ENCODE measurements around the gene ST3GAL3. TPM values are rescaled to one million over a fixed set of nuclear protein-coding genes. Genes with fewer than 3 reads are reported as not detected.

Gene ST3GAL3
- total RNA-seq, 2 donors from 2014 or later: 15.5 to 20.6 TPM

GRCh38 chr1:43867976-43868740 lies 160.8 kb downstream of the ST3GAL3 start:
- H3K4me3 ChIP-seq: no peak overlapping the region
- H3K27me3 ChIP-seq: no peaks in the 10 kb centered on the region
- H3K27ac ChIP-seq: peak overlapping the region; percentile 49 to 58
- H3K4me1 ChIP-seq: peaks cover 0 to 44% of the 10 kb centered on the region in 2 donors
- DNase-seq (ENCODE audit: low spot score): no peak
- H3K36me3 ChIP-seq: no peaks in the 10 kb centered on the region
- H3K9me3 ChIP-seq: no peaks in the 10 kb centered on the region
- TF ChIP-seq CTCF (IDR thresholded peaks at IDR 0.05): no peak

GRCh38 chr1:43868741-43869067 lies 161.4 kb downstream of the ST3GAL3 start:
- no peak for TF ChIP-seq CTCF (IDR thresholded peaks at IDR 0.05)
- H3K36me3 ChIP-seq: no peaks in the 10 kb centered on the region
- DNase-seq (ENCODE audit: low spot score): no peak
- peak overlapping the region; percentile 49 to 58 for H3K27ac ChIP-seq
- no peak overlapping the region for H3K4me3 ChIP-seq
- no peaks in the 10 kb centered on the region for H3K27me3 ChIP-seq
- H3K4me1 ChIP-seq: peaks cover 0 to 44% of the 10 kb centered on the region in 2 donors
- no peaks in the 10 kb centered on the region for H3K9me3 ChIP-seq

DNA sequence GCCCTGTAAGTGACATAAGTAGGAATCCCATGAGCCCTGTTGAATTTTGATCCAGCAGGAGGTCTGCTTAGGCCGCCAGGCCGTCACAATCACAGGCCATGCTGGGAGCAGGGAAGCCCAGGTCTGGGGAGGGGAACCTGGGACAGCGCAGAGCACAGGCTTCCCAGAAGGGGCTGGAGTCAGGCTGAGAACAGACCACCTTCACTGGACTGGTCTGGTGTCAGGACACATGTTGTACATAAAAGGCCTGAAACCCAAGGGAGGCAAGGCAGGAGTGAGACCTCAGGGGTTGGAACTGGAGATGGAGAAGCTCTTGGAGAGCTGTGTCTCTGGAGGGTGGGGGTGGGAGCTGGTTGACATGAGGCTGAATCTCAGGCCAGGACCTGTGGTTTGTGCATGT lies 163.0 kb downstream of the ST3GAL3 start:
- no peaks in the 10 kb centered on the region for H3K27me3 ChIP-seq
- peaks cover 0 to 35% of the 10 kb centered on the region in 2 donors for H3K4me1 ChIP-seq
- no peaks in the 10 kb centered on the region for H3K9me3 ChIP-seq
- no peak for DNase-seq (ENCODE audit: low spot score)
- H3K4me3 ChIP-seq: no peak overlapping the region
- H3K36me3 ChIP-seq: no peaks in the 10 kb centered on the region
- H3K27ac ChIP-seq: peak overlapping the region in 1 of 2 donors; percentile 7
- TF ChIP-seq CTCF (IDR thresholded peaks at IDR 0.05): no peak

GRCh38 chr1:43871181-43871910 lies 164.0 kb downstream of the ST3GAL3 start:
- Histone ChIP-seq H3K27me3 (no peaks in the 10 kb centered on the region), H3K27ac (no peak overlapping the region), H3K9me3 (no peaks in the 10 kb centered on the region), H3K4me3 (no peak overlapping the region), H3K36me3 (no peaks in the 10 kb centered on the region), H3K4me1 (peaks cover 0 to 35% of the 10 kb centered on the region in 2 donors)
- TF ChIP-seq CTCF (IDR thresholded peaks at IDR 0.05): no peak
- DNase-seq (ENCODE audit: low spot score): no peak

- no peak for TF ChIP-seq CTCF (IDR thresholded peaks at IDR 0.05)
- Histone ChIP-seq H3K4me1 (peaks cover 0 to 35% of the 10 kb centered on the region in 2 donors), H3K9me3 (no peaks in the 10 kb centered on the region), H3K36me3 (no peaks in the 10 kb centered on the region), H3K27me3 (no peaks in the 10 kb centered on the region), H3K4me3 (no peak overlapping the region), H3K27ac (no peak overlapping the region)
- DNase-seq (ENCODE audit: low spot score): no peak
Observed at GRCh38 chr1:43872280-43872679, 164.9 kb downstream of the ST3GAL3 start.

Measured in right atrium auricular region (tissue), 2 donors.